B cell (primary cell): ENCODE measurements around the gene PDZRN4. TPM values are rescaled to one million over a fixed set of nuclear protein-coding genes. Genes with fewer than 3 reads are reported as not detected.

Source experiments
- ATAC-seq: fragments of 200-7000 bp; cut with Tn5 transposase; one replicate; pipeline ENCODE4 v1.10.0; 2021; ENCODE audit warnings: low read depth, mild to moderate bottlenecking, moderate number of reproducible peaks, moderate library complexity
- CTCF ChIA-PET: fragments of 350-600 bp; sonication (Branson Sonifier 250); formaldehyde crosslinking; loops from one replicate; lab custom pipeline; 2021; ENCODE audit warnings: antibody characterized with exemption, inconsistent platforms; lab: Charles Lee
- POLR2A ChIA-PET: fragments of 350-600 bp; sonication (Branson Sonifier 250); formaldehyde crosslinking; loops from one replicate; lab custom pipeline; 2021; ENCODE audit warnings: antibody characterized with exemption; lab: Charles Lee
- DNase-seq: peaks from one replicate; pipeline ENCODE4 v3.0.0; 2013
- H2AFZ ChIP-seq: 2 replicates; pipeline ENCODE4 v1.6.1; 2012; ENCODE audit warnings: mild to moderate bottlenecking, low read depth, low read length; ENCODE audit not compliant: insufficient read depth, poor library complexity, severe bottlenecking
- H3K27ac ChIP-seq, 2 donors: 1 replicate in 1 of 2; 2 replicates in 1 of 2; pipeline ENCODE4 v1.5.1; 2012 to 2013; ENCODE audit warnings: low read length in 2 of 2, mild to moderate bottlenecking in 2 of 2, moderate library complexity in 1 of 2
- H3K27me3 ChIP-seq, 4 experiments: fragments of 200-600 bp in 1 of 4; sonication (generic) in 1 of 4; replicated peaks in 1 of 4; 1 replicate in 2 of 4; 2 replicates in 2 of 4; pipeline versions ENCODE4 v1.6.1 to v1.7.0; 2013 to 2016; ENCODE audit warnings: low read length in 3 of 4, mild to moderate bottlenecking in 2 of 4, mixed read lengths in 1 of 4, moderate library complexity in 1 of 4; ENCODE audit not compliant: insufficient read depth in 4 of 4, control insufficient read depth in 3 of 4; ENCODE audit errors: control extremely low read depth in 1 of 4
- H3K36me3 ChIP-seq, 2 experiments: replicated peaks in 1 of 2; 1 replicate in 1 of 2; 2 replicates in 1 of 2; pipeline versions ENCODE4 v1.6.1 to v1.7.1; 2013; ENCODE audit warnings: low read length in 1 of 2; ENCODE audit not compliant: insufficient read depth in 2 of 2, control insufficient read depth in 1 of 2; ENCODE audit errors: control extremely low read depth in 1 of 2, extremely low read depth in 1 of 2
- H3K4me1 ChIP-seq, 2 donors: fragments of 200-600 bp in 1 of 2; sonication (generic) in 1 of 2; 1 replicate in 1 of 2; 2 replicates in 1 of 2; pipeline versions ENCODE4 v1.5.1 to v1.6.1; 2013 to 2017; ENCODE audit warnings: low read length in 2 of 2; ENCODE audit not compliant: control insufficient read depth in 2 of 2, insufficient read depth in 2 of 2
- H3K4me2 ChIP-seq: replicated peaks from 2 replicates; pipeline ENCODE3; 2012; ENCODE audit warnings: mild to moderate bottlenecking, low read depth, low read length; ENCODE audit not compliant: poor library complexity, severe bottlenecking
- H3K4me3 ChIP-seq, 5 experiments: fragments of 200-600 bp in 1 of 5; sonication (generic) in 1 of 5; 1 replicate in 3 of 5; 2 replicates in 2 of 5; pipeline versions ENCODE4 v1.5.1 to v1.7.0; 2011 to 2016; ENCODE audit warnings: low read length in 4 of 5, mild to moderate bottlenecking in 4 of 5, low read depth in 2 of 5, control low read depth in 1 of 5, moderate library complexity in 1 of 5; ENCODE audit not compliant: insufficient read depth in 1 of 5; ENCODE audit errors: control extremely low read depth in 1 of 5, extremely low read depth in 1 of 5
- H3K79me2 ChIP-seq: fragments of 200-600 bp; sonication (generic); one replicate; pipeline ENCODE4 v1.6.0; 2016; ENCODE audit warnings: low read length; ENCODE audit not compliant: control insufficient read depth, insufficient read depth
- H3K9ac ChIP-seq: fragments of 200-600 bp; sonication (generic); 2 replicates; pipeline ENCODE4 v1.6.1; 2017; ENCODE audit warnings: mild to moderate bottlenecking, low read length, moderate library complexity
- H3K9me3 ChIP-seq, 3 donors: one replicate each; pipeline versions ENCODE4 v1.6.1 to v1.7.1; 2013; ENCODE audit warnings: low read length in 2 of 3; ENCODE audit not compliant: control insufficient read depth in 2 of 3, insufficient read depth in 1 of 3; ENCODE audit errors: control extremely low read depth in 1 of 3
- H4K20me1 ChIP-seq: 2 replicates; pipeline ENCODE4 v1.6.0; 2012; ENCODE audit warnings: mild to moderate bottlenecking, low read length; ENCODE audit not compliant: insufficient read depth, control insufficient read depth, poor library complexity, severe bottlenecking
- H3K27ac Mint-ChIP-seq: one replicate; pipeline ENCODE4 v1.8.0; 2021; ENCODE audit warnings: mixed read lengths
- H3K27me3 Mint-ChIP-seq: one replicate; pipeline ENCODE4 v1.8.0; 2021; ENCODE audit warnings: mixed read lengths
- H3K4me1 Mint-ChIP-seq: one replicate; pipeline ENCODE4 v1.8.0; 2021; ENCODE audit warnings: mixed read lengths
- H3K4me3 Mint-ChIP-seq: one replicate; pipeline ENCODE4 v1.8.0; 2021; ENCODE audit warnings: mixed read lengths
- H3K9me3 Mint-ChIP-seq: one replicate; pipeline ENCODE4 v1.8.0; 2022; ENCODE audit warnings: mixed read lengths; ENCODE audit not compliant: insufficient read depth
- EZH2 ChIP-seq: IDR thresholded peaks from 2 replicates; pipeline ENCODE4 v1.6.1; 2012; ENCODE audit warnings: borderline replicate concordance, low read depth, mild to moderate bottlenecking, moderate library complexity, low read length; ENCODE audit not compliant: insufficient read depth, poor library complexity, severe bottlenecking
- WGBS: methylation state at CpG from one replicate; pipeline ENCODE4 v1.1.5; 2013; ENCODE audit warnings: missing lambda C conversion rate; ENCODE audit not compliant: insufficient coverage; 5-methylcytosine and 5-hydroxymethylcytosine counted together
- intact Hi-C: fragments of 100-400 bp; cut with micrococcal nuclease; formaldehyde crosslinking; loops from one replicate; pipeline ENCODE4 v1.10.0; 2022
- polyA plus RNA-seq: library from polyadenylated mRNA; depleted of rRNA; stranded (reverse); fragments of >200 nt; gene quantifications from 2 replicates; pipeline ENCODE4 v1.2.3, GENCODE V29; 2012
- total RNA-seq, 2 donors: library from RNA; stranded (reverse); fragments of 120-200 nt in 1 of 2; gene quantifications; 1 replicate in 1 of 2; 2 replicates in 1 of 2; pipeline versions ENCODE4 v1.2.3 to v1.2.4, GENCODE V29; 2013 to 2022
- TF ChIP-seq, protein P1 (sequence below): fragments of 200-600 bp; IDR thresholded peaks from one replicate; pipeline ENCODE4 v1.8.0; 2022; ENCODE audit warnings: antibody characterized with exemption, mild to moderate bottlenecking

PDZRN4 gene
- total and polyA plus RNA-seq, 2 donors (not counting 1 experiment from before 2014, with no cell fraction given) = not detected

DNA sequence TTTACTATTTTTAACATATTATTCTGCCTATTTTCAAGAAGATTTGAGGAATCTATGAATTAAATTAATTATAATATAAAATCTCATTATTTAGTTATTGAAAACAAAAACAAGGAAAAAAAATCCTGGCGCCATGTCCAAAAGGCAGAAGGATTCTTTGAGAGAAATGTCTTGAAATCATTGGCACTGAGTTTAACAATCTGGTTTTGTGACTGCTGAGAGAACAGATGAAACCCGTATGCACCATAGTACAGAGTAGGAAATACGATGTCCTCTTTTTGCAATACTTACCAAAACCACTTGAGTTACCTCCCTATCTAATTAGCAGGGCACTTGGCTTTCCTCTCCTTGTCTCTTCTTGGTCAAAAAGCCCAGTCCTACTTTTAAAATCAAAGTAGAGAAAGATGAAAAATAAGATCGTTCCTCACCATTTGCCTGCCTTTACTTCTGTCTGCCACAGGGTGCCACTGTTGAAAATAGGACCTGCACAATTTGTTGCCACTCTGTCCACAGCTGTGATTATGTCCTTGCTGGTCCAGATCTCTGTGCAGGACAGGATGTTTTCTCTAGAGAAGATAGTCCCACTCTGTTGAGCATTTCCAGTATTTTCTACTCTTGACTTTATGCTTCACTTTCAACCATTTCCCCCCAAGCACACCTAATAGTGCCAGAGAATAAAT, 179.7 kb downstream of the PDZRN4 start:
- Mint-ChIP-seq H3K9me3 (no peaks in the 10 kb centered on the region), H3K4me1 (no peaks in the 10 kb centered on the region), H3K27ac (no peak overlapping the region), H3K27me3 (no peaks in the 10 kb centered on the region), H3K4me3 (no peak overlapping the region)
- no peak overlapping the region for H2AFZ ChIP-seq
- no peak overlapping the region for H3K4me3 ChIP-seq
- H3K9me3 ChIP-seq = no peaks in the 10 kb centered on the region
- DNase-seq (no peak), ATAC-seq (no peak)
- 90% methylated on average over 2 of the region's 4 CpGs for WGBS
- POLR2A ChIA-PET = no interaction called here
- no peak overlapping the region for H3K27ac ChIP-seq
- H3K27me3 ChIP-seq = no peaks in the 10 kb centered on the region
- H3K36me3 ChIP-seq = no peaks in the 10 kb centered on the region
- H3K4me2 ChIP-seq = no peak overlapping the region
- H3K4me1 ChIP-seq = no peaks in the 10 kb centered on the region
- intact Hi-C loops = no loop called here
- CTCF ChIA-PET = interaction anchor here (1.1 kb wide), 1 partner anchor 1004 kb away, joined by 3 read pairs; no protein-coding TSS in a partner anchor
- no peaks in the 10 kb centered on the region for H3K79me2 ChIP-seq
- TF ChIP-seq, protein P1, sequence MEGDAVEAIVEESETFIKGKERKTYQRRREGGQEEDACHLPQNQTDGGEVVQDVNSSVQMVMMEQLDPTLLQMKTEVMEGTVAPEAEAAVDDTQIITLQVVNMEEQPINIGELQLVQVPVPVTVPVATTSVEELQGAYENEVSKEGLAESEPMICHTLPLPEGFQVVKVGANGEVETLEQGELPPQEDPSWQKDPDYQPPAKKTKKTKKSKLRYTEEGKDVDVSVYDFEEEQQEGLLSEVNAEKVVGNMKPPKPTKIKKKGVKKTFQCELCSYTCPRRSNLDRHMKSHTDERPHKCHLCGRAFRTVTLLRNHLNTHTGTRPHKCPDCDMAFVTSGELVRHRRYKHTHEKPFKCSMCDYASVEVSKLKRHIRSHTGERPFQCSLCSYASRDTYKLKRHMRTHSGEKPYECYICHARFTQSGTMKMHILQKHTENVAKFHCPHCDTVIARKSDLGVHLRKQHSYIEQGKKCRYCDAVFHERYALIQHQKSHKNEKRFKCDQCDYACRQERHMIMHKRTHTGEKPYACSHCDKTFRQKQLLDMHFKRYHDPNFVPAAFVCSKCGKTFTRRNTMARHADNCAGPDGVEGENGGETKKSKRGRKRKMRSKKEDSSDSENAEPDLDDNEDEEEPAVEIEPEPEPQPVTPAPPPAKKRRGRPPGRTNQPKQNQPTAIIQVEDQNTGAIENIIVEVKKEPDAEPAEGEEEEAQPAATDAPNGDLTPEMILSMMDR = no peak
- TF ChIP-seq EZH2 = no peak
- no peak overlapping the region for H3K9ac ChIP-seq
- H4K20me1 ChIP-seq = no peaks in the 10 kb centered on the region

DNA sequence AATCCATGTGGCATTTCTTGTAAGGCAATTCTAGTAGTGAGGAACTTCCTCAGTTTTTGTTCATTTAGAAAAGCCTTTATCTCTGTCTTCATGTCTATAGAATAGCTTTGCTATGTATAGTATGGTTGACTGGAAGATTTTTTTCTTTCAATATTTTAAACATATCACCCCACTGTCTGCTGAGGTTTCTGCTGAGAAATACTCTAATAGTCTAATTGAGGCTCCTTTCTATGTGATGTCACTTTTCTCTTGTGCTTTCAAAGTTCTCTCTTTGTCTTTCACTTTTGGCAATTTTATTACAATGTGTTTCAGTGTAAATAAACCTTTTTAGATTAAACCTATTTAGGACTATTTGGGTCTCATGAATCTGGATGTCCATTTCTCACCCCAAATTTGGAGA, 192.8 kb downstream of the PDZRN4 start:
- H3K27ac ChIP-seq = no peak overlapping the region
- H3K9ac ChIP-seq = no peak overlapping the region
- peaks cover 0 to 5% (median 2%) of the 10 kb centered on the region in 3 donors for H3K9me3 ChIP-seq
- intact Hi-C loops = no loop called here
- H3K4me2 ChIP-seq = no peak overlapping the region
- no peaks in the 10 kb centered on the region for H4K20me1 ChIP-seq
- ATAC-seq = no peak
- H3K4me3 Mint-ChIP-seq = no peak overlapping the region
- ChIA-PET POLR2A (no interaction called here), CTCF (no interaction called here)
- no peaks in the 10 kb centered on the region for H3K79me2 ChIP-seq
- no peaks in the 10 kb centered on the region for H3K4me1 ChIP-seq
- no peak overlapping the region for H2AFZ ChIP-seq
- no peaks in the 10 kb centered on the region for H3K4me1 Mint-ChIP-seq
- TF ChIP-seq, protein P1 = no peak
- no peaks in the 10 kb centered on the region for H3K36me3 ChIP-seq
- no peak overlapping the region for H3K4me3 ChIP-seq
- H3K27me3 ChIP-seq = no peaks in the 10 kb centered on the region
- no peaks in the 10 kb centered on the region for H3K27me3 Mint-ChIP-seq
- DNase-seq = no peak
- no peak overlapping the region for H3K27ac Mint-ChIP-seq
- peaks cover 6% of the 10 kb centered on the region for H3K9me3 Mint-ChIP-seq
